Right atrium auricular region (tissue), 2 donors: ENCODE results near the gene TMCO2. TPM values are rescaled to one million over a fixed set of nuclear protein-coding genes. Genes with fewer than 3 reads are reported as not detected.

Experiments used
- DNase-seq: peaks from one replicate; pipeline ENCODE4 v3.0.0-alpha.2; 2019; ENCODE audit warnings: low spot score
- H3K27ac ChIP-seq, 2 donors: fragments of 200-600 bp; sonication (generic); 1 replicate in 1 of 2; 2 replicates in 1 of 2; pipeline ENCODE4 v1.5.1; 2016 to 2019
- H3K27me3 ChIP-seq, 2 donors: fragments of 200-600 bp; sonication (generic); one replicate each; pipeline versions ENCODE4 v1.5.1 to v1.6.0; 2017 to 2019
- H3K36me3 ChIP-seq: fragments of 200-600 bp; sonication (generic); one replicate; pipeline ENCODE4 v1.5.1; 2016
- H3K4me1 ChIP-seq, 2 donors: fragments of 200-600 bp; sonication (generic); one replicate each; pipeline versions ENCODE4 v1.5.1 to v1.6.0; 2017 to 2019
- H3K4me3 ChIP-seq, 2 donors: fragments of 200-600 bp; sonication (generic); 1 replicate in 1 of 2; 2 replicates in 1 of 2; pipeline ENCODE4 v1.5.1; 2017 to 2019; ENCODE audit warnings: mild to moderate bottlenecking in 1 of 2, moderate library complexity in 1 of 2
- H3K9me3 ChIP-seq, 2 donors: fragments of 200-600 bp; sonication (generic); one replicate each; pipeline ENCODE4 v1.5.1; 2019
- total RNA-seq, 2 donors: library from RNA; depleted of rRNA; stranded (reverse); fragments of >200 nt; gene quantifications; one replicate each; pipeline ENCODE4 v1.1.0, GENCODE V29; 2016
- TF ChIP-seq, protein P1 (sequence below), 2 donors: fragments of 200-600 bp; sonication (generic); IDR thresholded peaks; one replicate each; pipeline ENCODE4 v1.5.1; 2019; ENCODE audit warnings: antibody characterized with exemption in 2 of 2

TMCO2 gene
- total RNA-seq, 2 donors from 2014 or later: not detected

DNA sequence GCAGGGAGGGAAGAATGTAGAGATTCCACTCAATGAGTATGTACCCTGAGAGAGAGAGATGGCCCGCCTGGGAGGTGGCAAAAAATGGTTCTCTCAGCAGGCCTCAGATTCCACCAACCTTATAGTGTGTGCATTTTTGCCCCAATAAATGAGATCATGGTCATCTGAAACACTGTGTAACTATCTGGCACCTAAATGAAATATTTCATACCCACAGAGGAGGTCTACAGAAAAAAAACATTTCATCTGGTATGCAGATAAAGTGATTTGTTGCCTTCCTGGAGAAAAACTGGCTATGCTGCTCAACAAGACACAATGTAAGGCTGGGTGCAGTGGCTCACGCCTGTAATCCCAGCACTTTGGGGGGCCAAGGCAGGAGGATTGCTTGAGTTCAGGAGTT lies 4.9 kb downstream of the TMCO2 start:
- DNase-seq: no peak
- TF ChIP-seq, protein P1, sequence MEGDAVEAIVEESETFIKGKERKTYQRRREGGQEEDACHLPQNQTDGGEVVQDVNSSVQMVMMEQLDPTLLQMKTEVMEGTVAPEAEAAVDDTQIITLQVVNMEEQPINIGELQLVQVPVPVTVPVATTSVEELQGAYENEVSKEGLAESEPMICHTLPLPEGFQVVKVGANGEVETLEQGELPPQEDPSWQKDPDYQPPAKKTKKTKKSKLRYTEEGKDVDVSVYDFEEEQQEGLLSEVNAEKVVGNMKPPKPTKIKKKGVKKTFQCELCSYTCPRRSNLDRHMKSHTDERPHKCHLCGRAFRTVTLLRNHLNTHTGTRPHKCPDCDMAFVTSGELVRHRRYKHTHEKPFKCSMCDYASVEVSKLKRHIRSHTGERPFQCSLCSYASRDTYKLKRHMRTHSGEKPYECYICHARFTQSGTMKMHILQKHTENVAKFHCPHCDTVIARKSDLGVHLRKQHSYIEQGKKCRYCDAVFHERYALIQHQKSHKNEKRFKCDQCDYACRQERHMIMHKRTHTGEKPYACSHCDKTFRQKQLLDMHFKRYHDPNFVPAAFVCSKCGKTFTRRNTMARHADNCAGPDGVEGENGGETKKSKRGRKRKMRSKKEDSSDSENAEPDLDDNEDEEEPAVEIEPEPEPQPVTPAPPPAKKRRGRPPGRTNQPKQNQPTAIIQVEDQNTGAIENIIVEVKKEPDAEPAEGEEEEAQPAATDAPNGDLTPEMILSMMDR (IDR thresholded peaks at IDR 0.05): no peak
- Histone ChIP-seq H3K36me3 (no peaks in the 10 kb centered on the region), H3K27ac (no peak overlapping the region), H3K4me3 (no peak overlapping the region), H3K9me3 (no peaks in the 10 kb centered on the region), H3K4me1 (peaks cover 0 to 18% of the 10 kb centered on the region in 2 donors), H3K27me3 (no peaks in the 10 kb centered on the region)

DNA sequence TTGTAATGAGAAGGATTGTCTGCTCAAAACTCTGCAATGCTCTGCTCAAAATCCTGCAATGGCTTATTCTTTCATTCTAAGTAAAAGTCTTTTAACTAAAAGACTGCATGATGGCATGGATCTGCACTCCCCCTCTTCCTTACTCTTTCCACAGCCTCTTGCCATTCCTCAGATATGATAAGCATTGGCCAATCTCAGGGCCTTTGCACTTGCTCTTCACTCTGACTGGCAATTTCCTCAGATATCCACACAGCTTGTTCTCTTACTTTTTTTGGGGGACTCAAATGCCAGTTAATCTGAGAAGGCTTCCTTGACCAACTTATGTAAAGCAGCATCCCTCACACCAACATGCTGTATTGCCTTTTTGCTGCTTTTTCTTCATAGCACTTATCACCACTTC lies 7.5 kb downstream of the TMCO2 start:
- Histone ChIP-seq H3K36me3 (peaks cover 4% of the 10 kb centered on the region), H3K9me3 (no peaks in the 10 kb centered on the region), H3K27ac (no peak overlapping the region), H3K4me3 (no peak overlapping the region), H3K4me1 (peaks cover 0 to 36% of the 10 kb centered on the region in 2 donors), H3K27me3 (no peaks in the 10 kb centered on the region)
- TF ChIP-seq, protein P1 (IDR thresholded peaks at IDR 0.05): no peak
- DNase-seq: no peak

DNA sequence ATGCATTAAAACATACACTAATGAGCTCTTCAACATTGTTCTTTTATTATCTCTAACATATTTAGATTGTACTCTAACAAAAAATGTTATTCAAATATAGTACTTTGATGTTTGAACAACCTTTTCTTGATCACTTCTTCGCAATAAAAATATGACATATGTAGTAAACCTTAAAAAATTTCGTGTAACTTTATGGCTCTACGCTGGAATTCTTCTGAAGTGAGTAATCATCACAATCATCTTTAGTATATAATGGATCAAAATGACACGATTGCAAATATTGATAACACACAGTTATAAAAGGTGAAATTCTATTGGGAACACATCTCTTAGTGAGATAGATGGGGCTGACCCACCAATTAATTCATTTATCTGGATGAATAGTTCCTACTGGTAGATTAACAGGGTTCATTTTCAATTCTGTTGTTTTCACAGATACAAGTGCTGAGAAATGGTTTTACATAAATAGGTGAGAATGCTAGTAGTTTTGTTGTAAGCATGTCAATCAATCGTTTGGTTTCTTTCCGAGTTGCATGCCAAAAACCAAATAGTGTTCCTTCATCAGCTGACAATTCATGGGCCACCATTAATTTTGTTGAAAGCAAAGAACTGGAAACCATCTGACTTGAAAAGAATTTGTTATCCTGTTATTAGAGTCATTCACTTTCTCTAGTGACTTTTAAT lies 8.8 kb downstream of the TMCO2 start:
- TF ChIP-seq, protein P1 (IDR thresholded peaks at IDR 0.05): no peak
- no peak for DNase-seq
- peaks cover 0 to 40% of the 10 kb centered on the region in 2 donors for H3K4me1 ChIP-seq
- H3K27ac ChIP-seq: peak overlapping the region; percentile 92 to 95
- H3K4me3 ChIP-seq: peak overlapping the region in 1 of 2 donors; percentile 83
- H3K9me3 ChIP-seq: no peaks in the 10 kb centered on the region
- peaks cover 16% of the 10 kb centered on the region for H3K36me3 ChIP-seq
- no peaks in the 10 kb centered on the region for H3K27me3 ChIP-seq

DNA sequence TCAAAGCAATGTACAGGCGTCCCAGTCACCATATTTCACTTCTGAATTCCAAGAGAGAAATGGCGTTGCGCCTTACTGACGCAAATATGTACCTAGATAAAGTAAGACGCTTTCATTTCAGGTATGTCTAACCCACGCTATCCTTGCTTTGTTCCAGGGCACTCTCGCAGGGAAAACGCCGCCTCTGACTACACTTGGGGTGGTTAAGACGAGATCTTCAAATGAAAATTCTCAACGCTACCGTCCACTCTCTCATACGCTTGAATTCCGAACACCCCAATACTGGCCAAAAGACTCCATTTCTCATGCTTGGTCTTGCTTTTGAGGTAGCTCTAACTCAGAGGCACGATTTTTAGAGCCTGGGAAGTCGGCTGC lies 9.6 kb downstream of the TMCO2 start:
- Histone ChIP-seq H3K27me3 (no peaks in the 10 kb centered on the region), H3K27ac (peak overlapping the region; percentile 92 to 95), H3K36me3 (peaks cover 22% of the 10 kb centered on the region), H3K4me1 (peaks cover 0 to 40% of the 10 kb centered on the region in 2 donors), H3K4me3 (peak overlapping the region; percentile 83 to 89), H3K9me3 (no peaks in the 10 kb centered on the region)
- DNase-seq: no peak
- TF ChIP-seq, protein P1 (IDR thresholded peaks at IDR 0.05): no peak

DNA sequence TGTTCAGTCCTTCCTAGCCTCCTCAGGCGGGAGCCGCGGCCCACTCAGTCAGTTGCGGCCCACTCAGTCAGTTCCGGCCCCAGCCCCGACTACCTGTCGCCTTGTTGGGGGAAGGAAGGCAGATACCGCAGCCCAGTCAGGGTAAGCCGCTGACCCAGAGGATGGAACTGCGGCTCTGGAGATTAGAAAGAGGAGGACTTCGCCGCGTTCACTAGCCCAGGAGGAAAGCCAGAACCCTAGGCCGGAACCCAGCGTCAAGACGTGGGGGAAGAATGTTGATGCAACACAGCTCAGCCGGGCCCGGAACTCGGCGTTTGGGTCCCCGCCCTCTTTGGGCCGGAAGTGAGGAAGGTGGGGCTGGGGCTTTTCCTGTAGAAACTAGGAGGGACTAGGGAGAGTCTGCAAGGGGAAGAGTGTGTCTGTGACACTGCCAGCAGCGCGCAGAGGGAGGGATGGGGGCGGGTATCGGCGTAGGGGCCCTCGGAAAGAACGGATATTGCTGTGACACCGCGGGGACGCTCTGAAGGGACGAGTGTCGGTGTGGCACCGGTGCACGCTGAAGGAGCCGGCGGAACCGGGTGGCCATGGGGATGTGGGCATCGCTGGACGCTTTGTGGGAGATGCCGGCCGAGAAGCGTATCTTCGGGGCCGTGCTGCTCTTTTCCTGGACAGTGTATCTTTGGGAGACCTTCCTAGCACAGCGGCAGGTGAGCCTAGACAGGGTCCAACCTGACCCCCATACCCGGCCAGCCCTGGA lies 10.1 kb downstream of the TMCO2 start, which contains the start of gene ZMPSTE24:
TSS of gene ZMPSTE24 (plus strand) at position 549 of the 757 bp plus-strand sequence. CDS start at position 585, 36 bp downstream.
- Histone ChIP-seq H3K4me3 (peak within 1 kb of the TSS; percentile 83 to 89), H3K4me1 (peaks cover 0 to 44% of the 10 kb centered on the region in 2 donors), H3K27ac (peak within 1 kb of the TSS; percentile 92 to 95), H3K36me3 (peaks cover 22% of the 10 kb centered on the region), H3K27me3 (no peaks in the 10 kb centered on the region), H3K9me3 (no peaks in the 10 kb centered on the region)
- TF ChIP-seq, protein P1 (IDR thresholded peaks at IDR 0.05): no peak
- DNase-seq: peak; percentile 96
